Tibial artery (tissue), 4 donors: ENCODE data around the gene CTIF.

ENCODE experiments used
- DNase-seq, 2 donors: peaks; one replicate each; pipeline ENCODE4 v3.0.0-alpha.2; 2019
- H3K27ac ChIP-seq, 2 donors: fragments of 200-600 bp; sonication (generic) in 1 of 2; 1 replicate in 1 of 2; 2 replicates in 1 of 2; pipeline ENCODE4 v1.5.1; 2018 to 2019; ENCODE audit warnings: mild to moderate bottlenecking in 1 of 2
- H3K27me3 ChIP-seq, 2 donors: fragments of 200-600 bp; sonication (generic) in 1 of 2; one replicate each; pipeline versions ENCODE4 v1.5.1 to v1.6.0; 2016 to 2019
- H3K36me3 ChIP-seq, 3 donors: fragments of 200-600 bp; sonication (generic) in 2 of 3; one replicate each; pipeline ENCODE4 v1.5.1; 2016 to 2019; ENCODE audit warnings: mild to moderate bottlenecking in 2 of 3
- H3K4me1 ChIP-seq, 4 donors: fragments of 200-600 bp; sonication (generic) in 2 of 4; 1 replicate in 3 of 4; 2 replicates in 1 of 4; pipeline ENCODE4 v1.5.1; 2016 to 2019
- H3K4me3 ChIP-seq, 2 donors: fragments of 200-600 bp; sonication (generic) in 1 of 2; 1 replicate in 1 of 2; 2 replicates in 1 of 2; pipeline ENCODE4 v1.5.1; 2018 to 2019; ENCODE audit warnings: mild to moderate bottlenecking in 2 of 2
- H3K9me3 ChIP-seq, 3 donors: fragments of 200-600 bp; sonication (generic) in 1 of 3; one replicate each; pipeline ENCODE4 v1.5.1; 2016 to 2019
- intact Hi-C: fragments of 100-400 bp; cut with DNase I; formaldehyde crosslinking; loops from one replicate; pipeline ENCODE4 v1.15.0; 2023; ENCODE audit warnings: low total_unique reads
- TF ChIP-seq, protein P1 (sequence below), 2 experiments: fragments of 200-600 bp in 1 of 2; fragments of 450-650 bp in 1 of 2; IDR thresholded peaks; one replicate each; pipeline ENCODE4 v1.5.1; 2017 to 2019; ENCODE audit warnings: antibody characterized with exemption in 2 of 2, mild to moderate bottlenecking in 1 of 2, moderate library complexity in 1 of 2

The CTIF gene

DNA sequence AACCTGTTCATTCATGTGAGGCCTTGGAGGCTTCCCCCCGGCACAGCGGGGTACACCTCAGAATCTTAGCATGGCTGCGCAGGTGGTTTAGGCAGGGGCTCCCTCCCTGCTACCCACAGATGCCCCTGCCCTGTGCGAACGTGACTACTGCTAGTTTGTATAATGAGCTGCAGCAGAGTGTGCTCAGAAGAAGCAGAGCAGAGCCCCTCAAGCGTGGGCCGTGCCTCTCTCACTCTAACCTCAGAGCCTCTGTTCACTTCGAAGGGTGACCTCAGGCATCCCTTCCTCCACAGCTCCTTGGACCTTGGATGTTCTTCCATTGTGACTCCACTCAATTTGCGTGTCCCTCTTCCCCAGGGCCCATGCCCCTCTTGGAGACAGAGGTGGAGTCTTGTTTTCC, 161.6 kb downstream of the CTIF start:
- no peaks in the 10 kb centered on the region for H3K27me3 ChIP-seq
- peaks cover 0 to 7% (median 5%) of the 10 kb centered on the region in 3 donors for H3K36me3 ChIP-seq
- intact Hi-C loops = no loop called here
- no peak overlapping the region for H3K27ac ChIP-seq
- H3K4me3 ChIP-seq = no peak overlapping the region
- DNase-seq = no peak
- TF ChIP-seq, protein P1, sequence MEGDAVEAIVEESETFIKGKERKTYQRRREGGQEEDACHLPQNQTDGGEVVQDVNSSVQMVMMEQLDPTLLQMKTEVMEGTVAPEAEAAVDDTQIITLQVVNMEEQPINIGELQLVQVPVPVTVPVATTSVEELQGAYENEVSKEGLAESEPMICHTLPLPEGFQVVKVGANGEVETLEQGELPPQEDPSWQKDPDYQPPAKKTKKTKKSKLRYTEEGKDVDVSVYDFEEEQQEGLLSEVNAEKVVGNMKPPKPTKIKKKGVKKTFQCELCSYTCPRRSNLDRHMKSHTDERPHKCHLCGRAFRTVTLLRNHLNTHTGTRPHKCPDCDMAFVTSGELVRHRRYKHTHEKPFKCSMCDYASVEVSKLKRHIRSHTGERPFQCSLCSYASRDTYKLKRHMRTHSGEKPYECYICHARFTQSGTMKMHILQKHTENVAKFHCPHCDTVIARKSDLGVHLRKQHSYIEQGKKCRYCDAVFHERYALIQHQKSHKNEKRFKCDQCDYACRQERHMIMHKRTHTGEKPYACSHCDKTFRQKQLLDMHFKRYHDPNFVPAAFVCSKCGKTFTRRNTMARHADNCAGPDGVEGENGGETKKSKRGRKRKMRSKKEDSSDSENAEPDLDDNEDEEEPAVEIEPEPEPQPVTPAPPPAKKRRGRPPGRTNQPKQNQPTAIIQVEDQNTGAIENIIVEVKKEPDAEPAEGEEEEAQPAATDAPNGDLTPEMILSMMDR (IDR thresholded peaks at IDR 0.05) = no peak
- H3K4me1 ChIP-seq = peaks cover 0 to 4% (median 2%) of the 10 kb centered on the region in 4 donors
- H3K9me3 ChIP-seq = no peaks in the 10 kb centered on the region

- H3K27ac ChIP-seq = no peak overlapping the region
- TF ChIP-seq, protein P1 (IDR thresholded peaks at IDR 0.05) = no peak
Measured at GRCh38 chr18:48702346-48703027, 163.7 kb downstream of the CTIF start.

DNA sequence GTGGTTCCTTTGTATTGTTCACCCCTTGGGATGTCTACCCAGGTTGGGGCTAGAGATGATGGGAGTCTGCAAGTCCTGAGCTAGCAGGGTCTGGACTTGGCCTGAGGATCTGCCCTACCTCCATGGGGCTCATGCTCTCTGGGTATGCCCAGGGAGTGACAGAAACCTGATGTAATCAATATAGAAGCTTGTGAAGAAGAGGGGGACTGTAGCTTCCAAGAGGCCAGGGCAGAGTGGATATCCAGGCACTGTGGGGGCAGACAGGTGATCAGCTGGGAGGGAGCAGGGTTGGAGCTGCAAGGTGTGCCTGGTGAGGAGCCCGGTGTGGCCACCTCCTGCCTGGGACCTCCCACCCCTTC, 164.2 kb downstream of the CTIF start:
- DNase-seq = no peak
- peaks cover 0 to 7% (median 5%) of the 10 kb centered on the region in 3 donors for H3K36me3 ChIP-seq
- intact Hi-C loops = no loop called here
- TF ChIP-seq, protein P1 (IDR thresholded peaks at IDR 0.05) = no peak
- H3K27ac ChIP-seq = no peak overlapping the region
- H3K4me3 ChIP-seq = no peak overlapping the region
- peaks cover 0 to 4% (median 0%) of the 10 kb centered on the region in 4 donors for H3K4me1 ChIP-seq
- H3K27me3 ChIP-seq = no peaks in the 10 kb centered on the region
- no peaks in the 10 kb centered on the region for H3K9me3 ChIP-seq

More at GRCh38 chr18:48702346-48703027, 163.7 kb downstream of the CTIF start:
- Histone ChIP-seq H3K4me1 (peaks cover 0 to 4% (median 1%) of the 10 kb centered on the region in 4 donors), H3K9me3 (no peaks in the 10 kb centered on the region), H3K27me3 (no peaks in the 10 kb centered on the region), H3K4me3 (no peak overlapping the region), H3K36me3 (peaks cover 0 to 7% (median 5%) of the 10 kb centered on the region in 3 donors)
- intact Hi-C loops = no loop called here
- DNase-seq = no peak

- DNase-seq = no peak
- peaks cover 0 to 7% (median 5%) of the 10 kb centered on the region in 3 donors for H3K36me3 ChIP-seq
- no peaks in the 10 kb centered on the region for H3K27me3 ChIP-seq
- H3K27ac ChIP-seq = no peak overlapping the region
- H3K4me3 ChIP-seq = no peak overlapping the region
- H3K9me3 ChIP-seq = no peaks in the 10 kb centered on the region
- H3K4me1 ChIP-seq = peaks cover 0 to 4% (median 0%) of the 10 kb centered on the region in 4 donors
- TF ChIP-seq, protein P1 (IDR thresholded peaks at IDR 0.05) = no peak
- intact Hi-C loops = no loop called here
Measured at GRCh38 chr18:48703418-48703817, 164.6 kb downstream of the CTIF start.

- no peak overlapping the region for H3K27ac ChIP-seq
- DNase-seq = no peak
- TF ChIP-seq, protein P1 (IDR thresholded peaks at IDR 0.05) = no peak
Measured at GRCh38 chr18:48705043-48705442, 166.2 kb downstream of the CTIF start.

More at GRCh38 chr18:48705043-48705442, 166.2 kb downstream of the CTIF start:
- intact Hi-C loops = no loop called here
- no peaks in the 10 kb centered on the region for H3K9me3 ChIP-seq
- H3K4me3 ChIP-seq = no peak overlapping the region
- no peaks in the 10 kb centered on the region for H3K36me3 ChIP-seq
- no peaks in the 10 kb centered on the region for H3K27me3 ChIP-seq
- peaks cover 0 to 4% (median 0%) of the 10 kb centered on the region in 4 donors for H3K4me1 ChIP-seq
